K562 treated with DMSO at 1 percent for 12 hours (cell line): ENCODE results near the gene LIPT2. TPM values are rescaled to one million over a fixed set of nuclear protein-coding genes. Genes with fewer than 3 reads are reported as not detected.

Source experiments
- total RNA-seq: library from RNA; unstranded; fragments of 300-600 nt; gene quantifications from 2 replicates; pipeline ENCODE4 v1.2.3, GENCODE V29; 2022; ENCODE audit not compliant: insufficient read depth

The LIPT2 gene
- total RNA-seq: 4.9 and 6.5 TPM in 2 replicates

GRCh38 chr11:74492974-74493790, at the start of gene LIPT2:
Gene LIPT2 (minus strand): TSS chr11:74493724. CDS start chr11:74493703, 21 bp downstream.

GRCh38 chr11:74466916-74467885, 26.3 kb downstream of the LIPT2 start, which contains the start of gene KCNE3:
Gene KCNE3 (minus strand): TSS chr11:74467549. CDS start chr11:74457563, 9,986 bp downstream.

Other genes with a start within 250 kb of the LIPT2 start
- gene P4HA3, start 182.1 kb downstream of the LIPT2 start, total RNA-seq: not detected in 2 replicates
- 0.45 and 1.8 TPM in 2 replicates for gene PGM2L1, start 95.3 kb downstream of the LIPT2 start, total RNA-seq
- 3.1 and 6.7 TPM in 2 replicates for gene KCNE3, start 26.2 kb downstream of the LIPT2 start, total RNA-seq
- gene POLD3, start 98.9 kb upstream of the LIPT2 start, total RNA-seq: 7.3 and 18.5 TPM in 2 replicates
- gene CHRDL2, start 237.7 kb upstream of the LIPT2 start, total RNA-seq: not detected in 2 replicates